GM19452 (cell line): ENCODE data around the gene NTM.
"Not testable (repeated sequence)": the region's sequence is repeated elsewhere in the genome, so short reads cannot be mapped to it uniquely, and the experiment has no call there.

ENCODE experiments used
- ATAC-seq: cut with Tn5 transposase; IDR thresholded peaks from one replicate; pipeline ENCODE4 v1.9.1; 2021; ENCODE audit not compliant: unreplicated experiment

Gene NTM

DNA sequence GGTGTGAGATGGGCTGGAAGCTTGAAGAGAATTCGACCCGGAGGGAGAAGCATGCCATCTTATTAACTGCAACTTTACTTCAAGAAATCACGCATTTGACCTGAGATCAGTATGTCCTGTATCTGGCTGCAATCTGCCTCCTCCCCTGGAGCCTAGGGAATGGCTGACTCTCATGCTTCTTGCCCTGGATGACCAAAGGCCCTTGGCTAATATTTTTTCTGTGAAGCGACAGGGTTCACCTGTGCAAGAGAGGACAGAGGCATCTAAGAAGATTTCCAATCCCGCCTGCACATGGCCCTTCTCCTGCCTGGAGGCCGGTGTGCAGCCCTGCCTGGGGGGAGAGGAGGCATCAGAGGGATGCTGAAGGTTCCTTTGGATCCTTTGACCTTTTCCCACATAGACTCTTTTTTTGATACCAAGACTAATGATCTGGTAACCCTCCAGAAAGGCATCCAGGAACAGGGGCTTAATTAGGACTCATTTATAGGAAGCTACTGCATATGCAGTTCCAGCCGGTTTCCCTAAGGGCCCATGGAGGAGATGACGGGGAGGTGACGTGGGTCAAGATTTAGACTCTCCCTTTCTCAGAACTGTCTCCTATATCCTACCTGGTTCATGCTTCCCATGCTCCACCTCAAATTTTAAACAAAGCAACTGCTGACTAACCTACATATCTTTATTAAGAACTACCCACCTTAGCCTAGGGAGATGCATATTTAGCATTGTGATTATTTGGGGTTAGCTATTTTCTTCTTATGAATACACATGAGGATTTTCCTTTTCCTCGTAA, 50.8 kb downstream of the NTM start:
- ATAC-seq, result no peak

GRCh38 chr11:131422029-131422428, 51.6 kb downstream of the NTM start:
- ATAC-seq, result no peak

- no peak for ATAC-seq
These were observed 52.1 kb downstream of the NTM start for GRCh38 chr11:131422496-131422895.

- no peak for ATAC-seq
These were observed 53.3 kb downstream of the NTM start for GRCh38 chr11:131423688-131424087.

GRCh38 chr11:131424257-131424876, 54.0 kb downstream of the NTM start:
- not testable (repeated sequence) for ATAC-seq

GRCh38 chr11:131425285-131425684, 54.9 kb downstream of the NTM start:
- no peak for ATAC-seq

- ATAC-seq, result no peak
These were observed 58.4 kb downstream of the NTM start for GRCh38 chr11:131428853-131429252.

- no peak for ATAC-seq
These were observed 60.2 kb downstream of the NTM start for GRCh38 chr11:131430473-131431208.

DNA sequence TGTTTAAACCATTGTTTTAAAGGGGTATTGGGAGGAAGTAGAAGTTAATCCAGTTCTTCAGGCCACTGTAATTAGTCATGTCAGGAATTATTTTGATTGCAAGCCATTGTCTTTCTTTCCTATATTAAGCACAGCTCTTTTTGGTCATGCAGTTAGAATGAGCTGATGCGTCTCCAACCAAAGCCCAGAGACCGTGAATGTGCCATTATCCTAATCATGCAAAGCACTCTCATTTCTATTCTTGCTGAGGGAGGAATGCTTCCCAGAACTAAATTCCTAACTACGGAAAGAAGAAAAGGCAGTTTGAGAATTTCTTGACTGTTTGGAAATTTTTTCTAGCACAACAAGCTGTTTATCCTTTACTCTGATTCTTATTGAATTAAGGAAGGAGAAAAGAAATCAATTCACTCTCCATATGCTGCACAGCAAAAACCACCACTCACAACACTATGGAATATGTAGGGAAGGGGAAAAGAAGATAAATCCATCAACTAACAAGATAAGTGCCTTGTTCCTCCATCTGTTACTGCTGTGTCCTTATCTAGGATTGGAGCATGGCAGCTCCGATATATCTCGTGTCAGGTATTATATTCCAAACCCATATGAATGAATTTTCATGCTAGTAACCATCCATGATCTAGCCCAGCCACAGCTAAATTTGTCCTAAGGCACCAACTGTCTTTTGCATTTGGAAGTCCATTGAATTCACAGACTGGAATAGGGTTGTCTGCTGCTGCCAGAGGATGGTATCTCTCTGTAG, 70.8 kb downstream of the NTM start:
- ATAC-seq, result no peak

DNA sequence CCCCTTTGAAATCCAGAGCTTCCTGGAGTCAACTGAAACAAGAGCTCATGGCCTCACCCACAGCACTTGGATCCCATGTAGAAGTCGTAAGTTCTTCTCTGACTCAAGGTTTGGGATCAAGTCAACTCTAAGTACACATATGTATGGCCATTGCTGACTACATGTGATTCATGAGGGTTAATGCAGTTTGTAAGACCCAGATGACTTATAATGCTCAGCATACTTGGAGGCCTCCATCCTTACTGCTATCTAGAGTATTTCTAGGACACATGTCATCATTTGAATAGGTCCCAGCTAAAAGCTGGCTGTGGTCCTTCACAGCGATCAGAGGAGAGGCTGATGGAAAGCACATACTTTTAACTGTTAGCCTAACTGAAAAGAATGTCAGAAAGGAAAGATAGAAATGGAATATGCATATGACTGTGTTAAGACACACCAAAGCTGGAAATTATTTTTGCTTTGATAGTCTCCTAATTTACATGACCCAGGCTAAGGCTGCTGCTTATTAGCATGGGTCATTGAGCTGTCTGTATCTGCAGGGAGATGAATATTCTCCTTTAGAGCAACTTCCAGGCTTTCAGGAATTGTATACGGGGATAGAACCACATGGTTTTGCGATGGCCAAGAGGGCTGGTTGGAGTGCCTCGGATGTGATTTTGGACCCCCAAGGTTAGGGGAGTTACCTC, 76.3 kb downstream of the NTM start:
- ATAC-seq, result no peak

DNA sequence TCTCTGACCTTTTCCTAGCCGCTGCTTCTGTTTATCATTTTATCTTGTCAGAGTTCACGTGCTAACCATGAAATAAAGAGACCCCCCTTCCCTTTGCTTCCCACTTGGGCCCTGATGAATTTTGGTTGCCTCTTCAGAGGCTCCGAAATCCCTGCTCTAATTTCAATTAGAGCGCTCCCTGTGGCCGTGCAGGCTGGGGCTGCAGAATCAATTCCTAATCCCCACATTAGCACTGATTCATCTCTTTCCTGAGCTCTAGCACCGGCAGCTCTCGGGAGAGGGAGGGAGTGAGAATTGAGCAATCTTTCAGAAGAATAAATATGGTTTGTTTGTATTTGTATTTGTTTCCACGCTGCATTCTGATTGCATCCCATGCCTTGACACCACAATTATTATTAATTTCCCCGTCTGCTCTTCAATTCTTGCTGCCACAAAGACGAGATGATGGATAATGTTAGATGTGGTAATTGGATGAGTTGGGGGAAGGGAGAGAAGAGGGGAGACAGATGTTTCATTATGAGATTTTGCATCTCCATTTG, 76.9 kb downstream of the NTM start:
- no peak for ATAC-seq

DNA sequence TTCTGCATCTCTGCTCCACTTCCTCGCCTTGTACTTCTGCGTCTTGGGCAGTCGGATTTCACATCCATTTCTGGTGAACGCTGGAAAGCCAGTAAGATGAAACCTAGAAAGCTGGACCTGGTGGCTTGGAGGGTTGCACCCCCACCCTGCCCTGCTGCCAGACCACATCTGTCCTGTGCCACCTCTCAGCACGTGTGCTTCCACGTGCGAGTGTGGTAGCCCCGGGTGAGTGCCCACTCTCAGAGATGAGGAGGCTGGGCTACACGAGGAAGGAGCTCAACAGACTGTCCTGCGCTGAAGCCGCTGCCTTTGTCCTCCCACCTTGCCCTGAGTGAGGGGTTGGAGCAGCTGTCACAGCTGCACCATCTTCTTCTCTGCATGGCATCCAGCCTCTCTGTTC, 77.5 kb downstream of the NTM start:
- ATAC-seq, result no peak

GRCh38 chr11:131449036-131450019, 78.9 kb downstream of the NTM start:
- no peak for ATAC-seq

- ATAC-seq, result no peak
These were observed 84.1 kb downstream of the NTM start for GRCh38 chr11:131454490-131454889.

DNA sequence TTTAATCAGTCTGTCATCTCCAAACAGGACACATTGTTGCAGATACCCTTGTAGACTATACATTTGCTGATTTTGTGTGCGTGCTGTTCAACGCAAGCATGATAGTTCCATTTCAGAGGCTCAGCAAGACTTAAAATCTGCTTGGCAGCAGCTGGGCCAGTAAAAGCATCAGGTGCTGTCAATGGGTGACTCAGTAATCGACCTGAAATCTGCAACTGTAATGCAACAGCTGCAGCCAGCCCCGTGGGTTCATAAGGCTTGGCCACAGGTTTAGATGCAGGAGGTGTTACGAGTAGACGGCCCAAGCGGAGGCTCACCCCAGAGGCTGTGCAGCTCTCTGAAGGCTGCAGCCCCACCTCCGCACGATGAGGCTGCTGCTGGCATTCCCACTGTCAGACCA, 84.6 kb downstream of the NTM start:
- ATAC-seq, result no peak

DNA sequence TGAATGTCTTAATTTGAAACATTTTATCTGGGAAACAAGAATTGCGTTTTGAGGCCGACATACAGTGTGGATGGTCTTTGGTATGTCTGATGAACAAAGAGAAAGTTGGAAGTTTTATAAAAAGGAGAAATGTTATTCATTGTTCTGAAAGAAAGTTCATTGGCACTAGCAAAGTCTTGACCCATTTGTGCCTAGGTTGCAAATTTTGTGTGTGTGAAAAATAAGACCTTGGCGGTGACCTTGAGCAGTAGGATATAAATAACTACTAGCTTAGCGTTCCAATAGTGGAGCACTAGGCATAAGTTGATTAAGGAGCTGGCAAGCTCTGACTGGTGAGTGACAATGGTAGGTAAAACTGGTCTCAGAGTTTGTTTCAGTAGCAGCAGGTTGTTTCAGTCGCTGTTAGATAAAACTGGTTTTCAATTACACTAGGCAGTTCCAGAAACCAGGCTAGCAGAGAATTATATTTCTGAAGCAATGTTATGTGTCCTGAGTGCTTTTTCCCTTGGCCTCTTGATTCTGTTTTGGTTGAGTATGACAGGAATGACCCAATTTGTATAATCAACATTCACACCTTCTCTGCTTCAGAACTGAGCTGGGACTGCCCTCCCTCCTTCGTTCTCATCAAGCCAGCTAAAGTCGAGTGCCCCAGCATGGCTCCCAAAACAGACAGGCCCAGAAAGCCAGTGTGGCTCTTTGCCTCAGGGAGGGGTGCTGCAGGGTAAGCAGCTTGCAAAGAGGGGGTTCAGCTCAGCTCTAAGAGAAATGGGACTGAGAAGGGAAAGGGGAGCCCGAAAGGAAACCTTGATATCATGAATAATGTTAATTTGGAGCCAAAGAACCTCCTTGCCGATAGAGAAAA, 85.7 kb downstream of the NTM start:
- no peak for ATAC-seq

GRCh38 chr11:131457163-131457562, 86.7 kb downstream of the NTM start:
- ATAC-seq, result no peak

- ATAC-seq, result no peak
These were observed 88.0 kb downstream of the NTM start for GRCh38 chr11:131458421-131458820.
